DMS114 treated with DMSO at 0.1 percent for 48 hours (cell line): ENCODE data around the gene DGCR6L.
"Not testable (repeated sequence)": the region's sequence is repeated elsewhere in the genome, so short reads cannot be mapped to it uniquely, and the experiment has no call there.

ENCODE experiments used
- DNase-seq: peaks from one replicate; lab custom pipeline; 2025; ENCODE audit not compliant: unreplicated experiment; lab: John Stamatoyannopoulos, UW

The DGCR6L gene

DNA sequence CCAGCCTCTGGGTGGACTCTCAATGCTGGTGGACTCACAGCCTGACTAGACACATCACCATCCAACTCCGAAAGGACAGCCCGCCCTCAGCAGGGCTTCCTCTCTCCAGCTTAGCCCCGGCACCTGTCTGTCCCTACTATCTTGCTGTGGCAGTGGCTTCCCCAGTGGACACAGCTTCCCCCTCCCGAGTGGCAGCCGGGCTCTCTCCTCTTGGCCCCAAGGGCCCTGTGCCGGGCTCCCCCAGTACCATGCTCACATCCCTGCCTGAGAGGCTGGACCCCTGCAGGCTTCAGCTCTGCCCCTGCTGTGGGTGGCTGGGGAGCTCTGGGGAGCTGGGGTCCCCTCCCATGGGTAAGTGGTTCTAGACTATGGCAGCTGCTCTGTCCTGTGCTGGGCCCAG lies 9.1 kb downstream of the DGCR6L start:
- not testable (repeated sequence) for DNase-seq

DNA sequence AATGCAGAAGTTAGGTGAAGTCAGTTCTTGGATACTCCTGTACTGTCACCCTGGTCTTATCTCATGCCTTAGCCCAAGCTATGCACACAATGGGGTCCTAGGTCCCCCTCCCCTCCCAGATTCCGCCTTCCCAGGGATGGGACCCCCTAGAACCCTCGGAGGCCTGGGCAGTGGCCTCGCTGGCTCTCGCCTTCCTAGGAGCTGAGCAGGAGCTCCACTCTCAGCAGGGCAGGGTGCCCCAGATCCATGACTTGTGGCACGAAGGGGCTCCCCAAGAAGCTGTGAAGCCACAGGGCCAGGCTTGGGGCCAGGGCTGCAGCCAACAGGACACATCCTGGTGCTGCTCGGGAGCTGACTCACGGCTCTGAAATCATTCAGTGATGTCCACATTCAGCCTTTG lies 9.7 kb downstream of the DGCR6L start:
- DNase-seq = not testable (repeated sequence)

DNA sequence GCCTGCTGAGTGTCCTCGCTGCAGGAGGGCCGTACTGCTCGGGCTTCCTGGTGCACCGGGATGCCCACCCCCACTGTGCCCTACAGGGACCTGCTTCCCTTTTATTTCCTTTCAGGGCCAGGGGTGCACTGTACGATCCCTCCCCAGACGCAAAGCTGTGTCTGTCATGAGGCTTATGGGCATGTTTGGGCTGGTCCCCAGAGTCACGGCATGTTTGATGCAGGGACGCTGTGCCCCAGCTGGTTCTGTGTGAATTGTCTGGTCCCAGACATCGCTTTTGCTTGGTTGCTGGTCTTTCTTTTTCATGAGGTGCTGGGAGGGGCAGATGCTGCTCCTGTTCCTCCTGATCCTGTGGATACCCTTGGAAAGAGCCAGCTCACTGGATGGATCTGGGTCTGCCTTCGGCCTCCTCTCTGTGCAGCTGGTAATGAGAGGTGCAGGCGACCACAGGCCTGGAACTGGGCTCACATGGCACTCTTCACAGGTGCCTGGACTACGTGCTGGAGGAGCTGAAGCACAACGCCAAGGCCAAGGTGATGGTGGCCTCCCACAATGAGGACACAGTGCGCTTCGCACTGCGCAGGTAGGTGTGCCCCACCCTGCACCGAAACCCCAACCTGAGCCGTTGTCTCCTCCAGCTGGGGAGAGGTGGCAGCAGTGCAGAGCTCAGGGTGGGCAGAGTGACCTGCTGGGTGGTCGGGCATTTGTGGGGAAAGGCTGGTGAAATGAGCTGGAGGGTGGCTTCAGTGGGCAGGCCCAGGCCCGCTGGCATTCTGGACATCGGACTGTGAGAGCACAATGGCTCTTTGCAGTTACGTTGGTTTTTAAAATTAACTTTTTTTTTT lies 10.8 kb downstream of the DGCR6L start:
- DNase-seq = not testable (repeated sequence)

DNA sequence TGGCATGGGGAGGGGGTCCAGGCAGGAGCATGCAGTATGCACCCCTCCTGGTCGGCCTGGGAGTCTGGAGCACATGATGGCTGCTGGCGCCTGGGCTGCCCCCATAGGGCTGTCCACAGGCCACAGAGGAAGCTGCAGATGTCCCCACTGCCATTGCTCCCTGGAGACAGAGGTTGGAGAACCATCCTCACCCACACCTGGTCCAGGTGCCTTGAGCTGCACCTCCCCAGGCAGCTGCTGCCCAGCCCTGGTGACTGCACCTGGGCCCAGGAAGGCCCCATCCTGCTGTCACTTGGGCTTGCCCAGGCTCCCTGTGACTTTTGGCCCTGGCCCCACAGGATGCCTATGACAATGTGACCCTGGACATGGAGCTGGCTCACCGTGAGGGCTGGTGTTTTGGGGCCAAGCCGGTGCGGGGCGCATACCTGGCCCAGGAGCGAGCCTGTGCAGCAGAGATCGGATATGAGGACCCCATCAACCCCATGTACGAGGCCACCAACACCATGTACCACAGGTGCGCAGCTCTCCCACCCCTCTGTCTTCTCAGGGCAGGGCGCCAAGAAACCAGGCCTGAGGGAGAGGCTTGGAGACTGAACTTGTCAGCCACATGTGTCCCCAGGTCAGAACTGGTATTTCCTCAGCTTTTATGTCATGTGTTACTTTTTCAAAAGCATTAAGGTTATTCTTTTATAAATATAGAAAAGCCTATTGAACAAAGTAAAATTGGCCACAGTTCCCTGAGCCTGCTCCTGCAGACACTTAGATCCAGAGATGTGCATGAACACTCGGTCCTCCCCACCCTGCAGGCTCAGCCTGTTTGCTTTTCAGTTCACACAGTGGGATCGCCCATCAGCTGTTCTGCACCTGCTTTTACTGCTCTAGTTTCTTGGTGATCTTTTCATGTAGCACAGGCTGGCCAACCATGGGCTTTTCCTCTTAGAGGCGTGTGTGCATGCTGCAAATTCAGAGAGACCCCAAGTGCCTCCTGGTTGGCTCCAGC lies 12.1 kb downstream of the DGCR6L start:
- DNase-seq = not testable (repeated sequence)

DNA sequence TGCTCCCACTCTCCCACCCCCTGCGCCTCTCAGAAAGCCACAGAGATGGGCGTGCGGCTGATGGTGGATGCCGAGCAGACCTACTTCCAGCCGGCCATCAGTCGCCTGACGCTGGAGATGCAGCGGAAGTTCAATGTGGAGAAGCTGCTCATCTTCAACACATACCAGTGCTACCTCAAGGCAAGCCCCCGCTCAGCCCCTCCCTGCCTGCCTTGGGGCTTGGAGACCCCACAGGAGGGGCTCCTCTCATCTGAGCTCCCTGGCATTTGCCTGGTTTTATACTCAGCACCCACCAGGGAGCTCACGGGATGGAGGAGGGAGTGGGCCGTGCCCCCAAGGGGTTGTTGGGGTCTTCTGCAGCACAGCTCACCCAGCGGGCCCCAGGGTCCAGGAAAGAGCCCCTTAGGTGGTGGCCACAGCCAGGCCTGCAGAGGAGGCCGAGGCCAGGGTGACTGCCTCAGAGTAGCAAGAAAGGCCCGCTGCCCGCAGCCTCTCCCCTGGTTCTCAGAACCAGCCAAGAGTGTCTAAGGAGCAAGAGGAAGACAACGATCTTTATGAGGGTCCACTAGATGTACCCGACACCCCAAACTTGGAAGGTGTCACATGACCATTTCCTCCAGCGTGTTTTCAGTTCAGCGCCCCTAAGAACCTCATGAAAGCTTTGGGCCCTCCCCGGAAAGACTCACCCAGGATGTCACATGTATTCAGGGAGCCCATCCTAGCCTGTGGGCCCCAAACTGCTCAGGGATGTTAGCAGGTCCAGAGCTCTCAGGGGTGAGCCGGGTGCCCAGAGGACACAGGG lies 13.0 kb downstream of the DGCR6L start:
- not testable (repeated sequence) for DNase-seq

DNA sequence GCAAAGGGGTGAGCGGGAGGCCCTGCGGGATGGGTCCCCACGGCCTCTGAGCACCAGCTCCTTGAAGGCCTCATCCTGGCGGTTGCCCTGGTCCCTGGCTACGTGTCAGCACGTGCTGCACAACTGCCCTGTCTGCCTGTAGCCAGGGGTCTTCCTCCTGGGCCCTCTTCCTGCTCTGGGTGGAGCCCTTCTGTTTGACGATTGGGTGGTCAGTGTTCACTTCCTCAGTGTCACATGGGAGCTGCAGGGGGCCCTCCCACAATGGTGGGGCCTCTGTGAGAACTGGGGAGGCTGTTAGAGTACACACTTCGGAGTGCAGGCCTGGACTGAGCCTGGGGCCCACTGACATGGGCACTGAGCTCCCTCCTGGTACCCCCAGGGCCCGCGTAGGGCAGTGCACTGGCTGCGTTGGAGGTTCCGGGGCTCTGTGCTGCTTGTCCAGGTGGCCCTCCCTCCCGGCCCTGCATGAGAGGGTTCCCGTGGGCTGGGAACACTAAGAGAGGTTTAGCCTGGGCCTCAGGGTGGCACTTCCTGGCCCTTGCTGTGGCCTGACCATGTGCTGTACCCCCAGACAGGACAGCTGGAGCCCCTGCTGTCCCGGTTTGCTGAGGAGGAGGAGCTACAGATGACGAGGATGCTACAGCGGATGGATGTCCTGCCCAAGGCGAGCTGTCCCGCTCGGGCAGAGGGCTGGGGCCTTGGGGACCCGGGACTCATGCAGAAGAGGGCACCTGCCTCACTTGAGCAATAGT lies 13.8 kb downstream of the DGCR6L start:
- no peak for DNase-seq

DNA sequence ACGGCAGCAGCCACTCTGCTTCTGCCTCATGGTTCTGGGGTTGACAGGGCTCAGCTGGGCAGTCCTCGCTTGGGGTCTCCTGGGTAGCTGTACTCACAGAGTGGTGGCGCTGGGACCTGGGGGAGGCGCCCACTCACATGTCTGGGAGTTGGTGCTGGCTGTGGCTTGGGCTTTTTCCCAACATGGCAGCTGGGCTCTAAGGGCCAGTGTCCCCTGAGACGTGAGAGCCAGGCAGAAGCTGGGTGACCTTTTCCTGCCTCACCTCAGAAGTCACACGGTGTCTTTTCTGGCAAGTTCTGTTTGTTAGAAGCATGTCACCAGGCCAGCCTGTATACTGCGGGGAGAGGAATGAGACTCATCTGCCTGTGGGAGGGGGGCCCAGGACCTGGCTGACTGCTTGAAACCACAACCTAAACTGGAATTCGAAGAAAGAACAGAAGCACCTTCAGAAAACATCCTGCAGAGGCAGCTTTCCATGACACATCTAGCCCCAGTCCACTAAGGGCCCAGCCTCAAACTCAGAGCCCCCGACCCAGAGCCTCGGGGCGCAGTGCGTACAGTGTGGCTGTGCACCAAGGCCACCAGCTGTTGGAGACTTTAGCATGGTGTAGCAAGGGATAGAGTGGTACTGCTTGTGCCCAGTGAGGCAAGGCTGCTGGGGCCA lies 14.5 kb downstream of the DGCR6L start:
- DNase-seq = not testable (repeated sequence)

DNA sequence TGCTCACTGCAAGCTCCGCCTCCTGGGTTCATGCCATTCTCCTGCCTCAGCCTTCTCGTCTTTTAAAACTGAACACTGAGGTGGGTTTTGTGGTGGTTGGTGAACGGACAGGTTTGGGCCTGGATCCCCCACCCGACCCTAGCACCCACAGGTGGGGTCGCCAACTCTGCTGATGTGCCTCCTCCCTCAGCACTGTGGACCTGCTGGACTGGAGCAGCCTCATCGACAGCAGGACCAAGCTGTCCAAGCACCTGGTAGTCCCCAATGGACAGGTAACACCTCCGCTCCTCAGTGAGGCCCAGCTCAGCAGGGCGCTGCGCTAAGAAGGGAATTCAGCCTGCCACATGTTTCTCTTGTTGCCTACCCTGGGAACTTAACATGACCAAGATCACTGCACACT lies 15.2 kb downstream of the DGCR6L start:
- no peak for DNase-seq

DNA sequence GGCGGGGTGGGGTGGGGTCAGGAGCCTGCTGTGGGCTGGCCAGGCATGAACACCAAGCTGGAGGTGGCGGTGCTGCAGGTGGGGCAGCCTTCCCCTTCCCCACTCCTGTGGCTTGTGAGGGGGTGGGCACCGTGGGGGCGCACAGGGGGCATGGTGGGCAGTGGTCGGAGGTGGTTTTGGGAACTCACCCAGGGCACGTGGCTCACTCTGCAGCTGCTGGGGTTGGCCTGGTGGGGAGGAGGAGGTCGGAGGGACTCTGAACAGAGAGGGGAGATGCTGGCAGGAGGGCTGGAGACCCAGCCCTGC lies 16.7 kb downstream of the DGCR6L start:
- not testable (repeated sequence) for DNase-seq

DNA sequence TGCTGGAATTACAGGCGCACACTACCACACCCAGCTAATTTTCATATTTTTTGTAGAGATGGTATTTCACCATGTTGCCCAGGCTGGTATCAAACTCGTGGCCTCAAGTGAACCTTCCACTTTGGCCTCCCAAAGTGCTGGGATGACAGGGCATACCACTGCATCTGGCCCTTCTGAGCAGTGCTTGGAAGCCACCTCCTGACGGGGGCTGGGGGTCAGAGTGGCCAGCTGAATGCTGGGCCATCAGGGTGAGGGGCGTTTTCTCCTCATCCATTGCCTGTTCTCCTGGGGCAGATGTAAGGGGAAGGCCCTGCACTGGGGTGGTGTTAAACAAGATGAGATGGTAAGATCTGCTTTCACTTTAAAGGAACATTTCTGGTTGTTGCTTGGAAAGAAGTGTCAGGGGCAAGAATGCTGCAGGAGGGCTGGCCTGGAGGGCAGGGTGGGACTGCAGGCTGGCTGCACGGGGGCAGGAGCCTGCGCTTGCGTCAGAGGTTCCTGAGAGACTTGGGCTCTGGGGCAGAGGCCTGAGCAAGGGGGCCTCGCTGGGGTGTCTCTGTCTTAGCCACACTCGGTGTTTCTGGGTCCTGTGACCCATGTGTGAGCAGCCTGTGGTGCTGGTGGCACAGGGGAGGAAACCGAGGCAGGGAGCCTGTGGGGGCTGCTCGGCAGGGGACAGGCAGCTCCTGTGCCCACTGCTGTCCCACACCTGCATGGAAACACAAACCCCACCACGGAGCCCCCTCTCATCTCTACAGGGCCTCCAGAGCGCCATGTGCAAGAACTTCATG lies 17.2 kb downstream of the DGCR6L start:
- no peak for DNase-seq

DNA sequence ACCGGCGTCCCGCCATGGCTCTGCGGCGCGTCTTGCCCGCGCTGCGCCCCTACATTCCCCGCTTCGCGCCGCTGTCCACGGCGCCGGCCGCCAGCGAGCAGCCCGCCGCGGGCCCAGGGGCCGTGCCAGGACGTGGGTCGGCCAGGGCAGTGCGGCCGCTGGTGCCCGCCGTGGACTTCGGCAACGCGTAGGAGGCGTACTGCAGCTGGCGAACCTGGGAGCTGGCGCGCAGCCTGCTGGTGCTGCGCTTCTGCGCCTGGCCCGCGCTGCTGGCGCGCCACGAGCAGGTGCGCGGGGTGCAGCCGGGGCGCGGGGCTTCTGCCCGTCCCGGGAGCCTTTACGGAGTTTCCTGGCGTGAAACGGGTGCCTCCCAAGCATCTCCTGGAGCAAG lies 20.1 kb downstream of the DGCR6L start:
- no peak for DNase-seq

DNA sequence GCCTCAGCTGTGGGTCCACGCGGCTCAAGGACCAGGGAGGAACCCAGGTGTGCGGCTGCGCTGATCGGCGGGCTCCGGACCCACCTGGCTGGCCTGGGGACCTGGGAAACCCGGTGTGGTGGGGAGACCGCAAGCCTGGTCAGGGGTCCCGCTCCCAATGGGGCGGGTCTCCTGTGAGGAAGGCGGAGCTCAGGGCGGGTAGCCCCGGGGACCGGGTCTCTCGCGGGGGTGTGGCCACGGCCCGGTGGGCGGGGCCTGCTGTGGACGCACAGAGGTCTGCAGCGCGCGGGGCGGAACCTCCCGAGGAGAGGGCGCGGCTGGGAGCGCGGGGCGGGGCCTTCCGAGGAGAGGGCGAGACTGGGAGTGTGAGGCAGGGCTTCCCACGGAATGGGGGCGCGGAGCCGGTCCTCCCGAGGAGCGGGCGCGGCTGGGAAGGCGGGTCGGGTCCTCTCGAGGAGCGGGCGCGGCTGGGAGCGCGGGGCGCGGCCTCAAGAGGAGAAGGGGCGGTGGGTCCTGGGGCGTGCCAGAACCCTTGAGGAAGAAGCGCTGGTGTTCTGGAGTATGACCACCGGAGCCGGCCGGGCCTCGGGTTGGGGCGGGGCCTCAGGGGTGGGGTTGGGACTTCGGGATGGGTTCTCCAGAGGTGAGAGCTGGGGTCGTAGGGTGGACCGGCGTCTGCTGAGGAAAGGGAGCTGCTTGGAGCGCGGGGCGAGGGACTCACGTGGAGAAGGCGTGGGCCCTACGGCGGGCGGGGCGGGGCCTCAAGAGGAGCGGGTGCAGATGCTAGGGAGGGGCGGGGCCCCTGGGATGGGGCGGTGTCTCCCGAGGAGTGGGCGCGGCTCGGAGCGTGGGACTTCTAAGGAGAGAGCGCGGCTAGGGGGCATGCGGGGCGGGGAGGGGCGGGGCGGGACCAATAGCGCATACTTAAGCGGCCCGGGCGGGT lies 20.8 kb downstream of the DGCR6L start:
- DNase-seq = peak; percentile 59

DNA sequence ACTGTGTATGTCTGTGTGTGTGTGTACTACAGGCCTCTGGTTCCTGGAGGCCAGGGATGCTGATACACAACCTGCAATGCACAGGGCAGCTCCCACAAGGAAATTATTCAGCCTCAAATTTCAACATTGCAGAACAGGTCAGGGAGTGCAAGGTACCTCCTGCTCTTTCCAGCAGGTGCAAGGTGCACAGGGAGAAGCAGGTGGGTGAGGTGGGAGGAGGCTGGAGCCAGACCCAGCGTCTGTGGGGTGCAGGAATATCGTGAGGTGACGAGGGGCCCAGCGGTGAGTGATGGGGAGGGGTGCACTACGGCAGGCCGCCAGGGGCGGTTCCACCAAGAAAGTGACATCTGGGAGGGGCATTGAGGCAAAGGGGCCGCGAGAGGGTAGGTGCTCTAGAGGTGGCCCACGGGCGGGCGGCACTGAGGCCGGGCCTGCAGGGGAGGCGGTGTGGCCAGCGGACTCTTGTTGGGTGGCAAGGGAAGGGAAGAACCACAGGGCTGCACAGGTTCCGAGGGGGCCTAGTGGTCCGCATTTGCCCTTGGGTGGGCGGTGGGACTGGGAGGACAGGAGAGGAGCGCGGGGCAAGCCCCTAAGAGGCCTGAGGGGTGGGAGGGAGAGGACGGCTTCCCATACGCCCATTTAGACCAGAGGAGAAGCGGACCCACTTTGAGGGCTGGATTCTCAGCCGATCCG lies 21.6 kb downstream of the DGCR6L start:
- DNase-seq = no peak

DNA sequence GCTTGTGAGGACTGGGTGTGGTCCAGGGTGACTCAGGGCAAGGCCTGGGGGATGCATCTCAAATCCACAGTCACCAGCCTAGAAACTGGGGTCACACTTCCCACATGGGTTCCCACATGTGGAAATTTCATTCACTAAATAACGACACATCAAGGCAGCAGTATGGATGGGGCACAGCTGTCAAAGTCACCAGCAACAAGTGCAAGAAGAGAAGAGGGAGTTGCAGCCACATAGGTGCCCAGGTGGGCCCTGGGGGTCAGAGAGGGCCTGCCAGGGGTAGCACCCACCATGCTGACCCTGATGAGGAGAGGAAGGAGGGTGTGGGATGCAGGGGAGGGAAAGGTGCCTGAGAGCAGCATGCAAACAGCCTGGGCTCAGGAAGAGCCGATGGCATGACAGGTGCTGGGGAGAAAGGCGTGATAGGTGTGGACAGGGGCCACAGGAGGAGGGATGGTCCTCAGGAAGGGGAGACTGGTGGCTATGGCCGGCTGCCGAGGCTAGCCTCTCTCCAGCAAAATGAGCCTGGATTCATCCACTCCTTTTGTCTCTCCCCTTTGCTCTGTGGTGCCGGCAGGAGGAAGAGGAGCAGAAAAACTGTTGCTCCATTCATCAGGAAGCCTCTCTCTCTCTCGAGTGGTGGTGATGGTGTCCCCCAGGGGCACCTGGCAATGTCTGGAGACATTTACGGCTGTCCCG lies 22.3 kb downstream of the DGCR6L start:
- no peak for DNase-seq

DNA sequence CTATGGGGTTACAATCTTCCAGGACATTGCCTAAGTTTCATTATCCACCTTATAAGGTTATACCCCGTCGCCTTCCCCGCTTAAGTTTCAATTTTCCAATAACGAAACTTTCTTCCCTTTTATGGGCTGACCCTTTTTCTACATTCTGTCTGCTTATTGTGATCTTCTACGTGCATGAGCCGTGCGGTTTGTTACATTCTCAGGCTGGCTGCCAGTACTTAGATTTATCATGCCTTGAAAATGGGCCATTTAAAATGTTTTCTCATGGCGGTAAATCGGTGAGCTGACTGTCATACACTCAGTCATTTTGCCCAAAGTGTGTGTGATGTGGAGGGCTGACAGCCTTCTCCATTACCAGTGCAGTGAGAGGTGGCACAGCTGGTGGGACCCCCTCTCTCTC lies 23.3 kb downstream of the DGCR6L start:
- DNase-seq = no peak

DNA sequence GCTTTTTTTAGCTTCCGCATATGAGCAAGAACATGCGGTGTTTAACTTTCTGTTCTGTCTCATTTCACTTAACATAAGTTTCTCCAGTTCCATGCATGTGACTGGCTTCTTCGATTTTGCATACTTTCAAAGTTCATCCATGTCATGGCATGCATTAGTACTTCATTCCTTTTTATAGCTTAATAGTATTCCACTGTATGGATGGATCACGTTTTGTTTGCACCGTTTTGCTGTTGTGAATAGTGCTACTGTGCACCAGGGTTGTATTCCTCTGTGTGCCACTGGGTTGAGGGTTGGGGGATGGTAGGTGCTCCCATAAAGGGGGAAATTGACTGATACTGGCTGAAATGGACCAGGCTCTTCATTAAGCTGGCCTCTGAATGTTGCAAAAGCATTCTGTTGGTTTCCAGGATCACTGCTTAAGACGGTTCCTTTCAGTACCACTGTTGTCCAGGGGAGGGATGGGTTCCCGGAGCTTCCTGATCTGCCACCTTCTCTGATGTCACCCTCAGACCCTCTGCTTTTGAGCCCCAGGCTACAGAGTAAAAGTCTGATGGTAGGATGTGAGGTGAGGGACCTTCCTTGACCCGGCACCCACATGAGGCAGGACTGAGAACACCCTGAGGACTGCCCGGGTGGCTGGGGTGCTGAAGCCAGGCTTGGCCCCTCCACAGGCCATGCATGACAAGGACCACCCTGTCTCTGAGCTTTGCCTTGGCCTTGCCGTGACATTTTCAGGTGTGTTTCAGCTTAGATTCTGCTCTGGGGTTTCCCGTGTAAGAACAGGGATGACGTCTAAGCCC lies 24.4 kb downstream of the DGCR6L start:
- no peak for DNase-seq
